NCI-H2196 treated with DMSO at 0.1 percent for 48 hours (cell line): Measurements from ENCODE around the gene ADAM17.
A peak's percentile ranks its signal among the peaks of the same experiment; 100 is the strongest.
"Not testable (repeated sequence)": the region's sequence is repeated elsewhere in the genome, so short reads cannot be mapped to it uniquely, and the experiment has no call there.

Source experiments
- DNase-seq: peaks from one replicate; lab custom pipeline; 2025; ENCODE audit not compliant: unreplicated experiment; lab: John Stamatoyannopoulos, UW

ADAM17 gene

DNA sequence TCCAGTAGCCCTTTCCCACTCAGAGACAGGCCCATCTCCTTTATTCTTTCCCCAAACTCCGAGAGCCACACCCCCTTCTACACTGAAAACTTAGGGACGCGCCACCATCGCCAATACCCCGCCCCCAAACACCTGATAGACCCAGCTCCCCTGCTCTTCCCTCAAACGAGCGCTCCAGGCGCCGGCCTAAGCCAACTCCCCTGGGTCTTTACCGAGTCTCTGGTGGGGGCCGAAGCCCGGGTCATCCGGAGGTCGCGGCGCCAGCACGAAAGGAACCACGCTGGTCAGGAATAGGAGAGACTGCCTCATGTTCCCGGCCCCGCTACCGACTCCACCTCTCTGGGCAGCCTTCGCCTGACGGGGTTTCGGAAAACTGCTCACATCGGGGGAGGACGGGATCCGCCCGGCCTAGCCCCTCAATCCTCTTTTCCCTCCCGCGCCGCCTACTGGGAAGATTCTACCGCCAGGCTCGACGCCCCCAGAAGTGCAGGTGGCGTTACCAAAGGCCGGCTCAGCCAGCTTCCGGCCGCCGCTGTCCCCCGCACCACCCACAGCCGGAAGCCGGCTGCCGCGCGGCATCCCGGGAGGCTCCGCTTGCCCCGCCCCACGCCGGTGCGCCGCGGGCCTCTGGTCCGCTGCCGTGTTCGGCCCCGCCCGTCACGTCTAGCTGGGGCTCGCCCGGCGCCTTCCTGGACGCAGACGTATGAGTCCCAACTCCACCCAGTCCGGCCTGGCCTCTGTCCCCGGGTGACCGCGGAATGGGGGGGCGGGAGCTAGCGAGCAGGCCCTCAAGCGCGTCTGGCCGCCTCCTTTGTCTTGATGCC lies at the start of gene ADAM17:
TSS of gene ADAM17 (minus strand) at position 534 of the 824 bp plus-strand sequence. CDS start at position 309, 225 bp downstream.
- peak; percentile 90 for DNase-seq

DNA sequence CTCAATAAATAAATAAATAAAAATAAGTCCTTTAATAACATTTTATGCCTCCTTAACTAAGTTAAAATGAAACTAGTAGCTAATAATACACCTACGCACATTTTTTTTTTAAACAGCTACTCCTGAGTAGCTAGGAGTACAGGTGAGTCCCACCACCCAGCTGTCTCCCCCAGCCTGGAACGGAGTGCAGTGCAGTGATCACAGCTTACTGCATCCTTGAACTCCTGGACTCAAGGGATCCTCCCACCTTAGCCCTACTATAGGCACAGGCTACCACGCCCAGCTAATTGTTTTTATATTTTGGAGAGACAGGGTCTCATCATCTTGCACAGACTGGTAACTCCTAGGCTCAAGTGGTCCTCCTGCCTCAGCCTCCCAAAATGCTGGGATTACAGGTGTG lies 46.8 kb upstream of the ADAM17 start:
- no peak for DNase-seq

DNA sequence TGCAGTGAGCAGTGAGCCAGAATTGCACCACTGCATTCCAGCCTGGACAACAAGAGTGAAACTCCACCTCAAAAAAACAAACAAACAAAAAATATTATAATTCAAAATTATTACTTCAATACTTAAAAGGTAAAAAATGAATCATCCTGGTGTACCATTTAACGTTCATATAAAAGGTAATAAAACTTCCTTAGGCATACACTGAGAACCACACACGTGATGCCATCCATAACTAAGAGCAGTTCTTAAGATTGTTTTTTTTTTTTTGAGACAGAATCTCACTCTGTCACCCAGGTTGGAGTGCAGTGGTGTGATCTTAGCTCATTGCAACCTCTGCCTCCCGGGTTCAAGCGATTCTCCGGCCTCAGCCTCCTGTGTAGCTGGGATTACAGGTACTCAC lies 45.8 kb upstream of the ADAM17 start:
- DNase-seq, result no peak

DNA sequence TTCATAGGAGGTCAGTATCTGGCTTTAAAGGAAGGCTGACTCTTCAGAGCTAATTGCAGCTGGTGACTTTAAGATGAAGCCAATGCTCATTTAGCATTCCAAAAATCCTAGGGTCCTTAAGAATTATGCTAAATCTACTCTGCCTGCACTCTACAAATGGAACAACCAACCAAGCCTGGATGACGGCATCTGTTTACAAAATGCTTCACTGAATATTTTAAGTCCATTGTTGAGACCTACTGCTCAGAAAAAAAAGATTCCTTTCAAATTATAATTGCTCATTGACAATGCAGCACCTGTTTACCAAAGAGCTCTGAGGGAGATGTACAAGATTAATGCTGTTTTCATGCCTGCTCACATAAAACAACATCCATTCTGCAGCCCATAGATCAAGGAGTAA lies 43.8 kb upstream of the ADAM17 start:
- DNase-seq, result no peak

DNA sequence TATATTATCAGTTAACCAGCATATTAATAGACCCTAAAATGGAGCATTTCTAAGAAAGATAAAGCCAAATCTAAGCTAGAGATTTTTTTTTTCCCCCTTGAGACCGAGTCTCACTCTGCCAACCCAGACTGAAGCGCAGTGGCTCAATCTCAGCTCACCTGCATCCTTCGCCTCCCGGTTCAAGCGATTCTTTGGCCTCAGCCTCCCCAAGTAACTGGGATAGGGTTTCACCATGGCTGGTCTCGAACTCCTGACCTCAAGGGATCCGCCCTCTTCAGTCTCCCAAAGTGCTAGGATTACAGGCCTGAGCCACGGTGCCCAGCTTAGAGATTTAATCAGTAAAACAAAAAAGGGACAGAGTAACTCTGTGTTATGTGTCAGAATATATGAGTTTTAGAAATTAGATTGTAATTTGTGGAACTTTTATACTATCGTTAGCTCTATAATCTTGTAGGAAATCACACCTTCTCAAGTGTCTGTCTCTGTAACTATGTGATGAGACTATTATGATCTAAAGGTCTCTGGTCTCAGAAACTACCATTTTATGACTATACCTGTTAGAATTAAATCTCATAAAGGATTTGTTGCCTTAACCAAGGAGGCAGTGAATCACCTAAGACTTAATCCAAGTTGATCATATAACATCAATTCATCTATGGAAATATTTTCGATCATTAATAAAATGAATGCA lies 41.1 kb upstream of the ADAM17 start:
- DNase-seq, result no peak

DNA sequence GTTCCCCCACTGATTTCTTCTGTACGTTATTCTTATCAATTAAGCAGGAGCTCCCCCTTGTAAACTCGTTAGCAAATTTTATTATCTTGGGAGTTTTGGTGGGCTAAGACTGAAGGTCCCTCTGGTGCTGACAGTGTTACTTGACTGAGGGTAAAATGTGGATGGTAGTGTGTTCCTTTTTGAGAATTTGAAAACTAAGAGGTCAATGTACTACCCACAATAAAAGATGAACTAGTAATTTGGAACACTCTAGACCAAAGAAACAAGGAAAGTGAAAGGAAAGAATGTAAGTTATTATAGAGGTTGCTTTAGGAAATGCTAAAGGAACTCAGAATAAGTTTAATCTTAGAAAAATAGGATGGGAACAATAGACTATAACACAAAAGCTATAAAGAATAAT lies 40.1 kb upstream of the ADAM17 start:
- DNase-seq, result no peak

DNA sequence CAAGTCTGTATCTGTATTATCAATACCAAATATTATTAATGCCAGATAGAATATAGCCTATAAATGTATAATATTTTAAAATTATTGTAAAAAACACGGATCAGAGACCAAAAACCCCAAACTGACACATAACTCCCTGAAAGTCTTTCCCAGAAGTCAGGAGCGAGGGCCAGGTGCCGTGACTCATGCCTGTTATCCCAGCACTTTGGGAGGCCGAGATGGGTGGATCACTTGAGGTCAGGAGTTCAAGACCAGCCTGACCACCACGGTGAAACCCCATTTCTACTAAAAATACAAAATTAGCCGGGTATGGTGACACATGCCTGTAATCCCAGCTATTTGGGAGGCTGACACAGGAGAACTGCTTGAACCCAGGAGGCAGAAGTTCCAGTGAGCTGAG lies 39.6 kb upstream of the ADAM17 start:
- DNase-seq, result not testable (repeated sequence)

DNA sequence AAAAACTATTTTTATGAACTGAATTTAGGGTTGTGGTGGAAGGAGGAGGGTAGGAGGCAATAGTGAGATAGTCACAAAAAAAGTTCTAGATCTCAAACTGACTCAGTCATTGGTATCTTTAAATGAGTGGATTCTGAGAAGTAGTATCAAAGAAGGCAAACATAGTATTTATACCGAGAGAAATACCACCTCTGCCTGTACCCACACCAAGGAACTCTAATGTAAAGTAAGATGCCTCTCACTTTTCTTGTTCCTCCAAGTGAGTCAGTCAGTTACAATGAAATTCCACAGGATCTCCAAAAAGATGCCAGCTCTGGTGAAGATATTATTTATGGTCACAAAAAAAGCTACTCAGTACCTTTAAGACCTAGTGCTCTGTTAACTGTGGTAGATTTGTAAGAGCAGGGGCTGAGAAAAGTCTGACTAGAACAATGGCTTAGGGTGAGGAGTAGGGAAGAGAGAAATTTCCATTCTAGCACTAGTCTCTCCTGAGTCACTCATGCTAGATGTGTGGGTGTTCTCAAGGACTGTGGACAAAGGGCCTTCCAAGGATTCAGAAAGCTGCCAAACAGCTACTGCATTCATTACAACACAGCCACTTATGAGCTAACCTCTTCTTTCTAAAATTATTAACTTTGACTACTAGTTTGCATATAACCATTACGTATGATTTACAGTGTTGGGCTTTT lies 38.9 kb upstream of the ADAM17 start:
- DNase-seq, result no peak

DNA sequence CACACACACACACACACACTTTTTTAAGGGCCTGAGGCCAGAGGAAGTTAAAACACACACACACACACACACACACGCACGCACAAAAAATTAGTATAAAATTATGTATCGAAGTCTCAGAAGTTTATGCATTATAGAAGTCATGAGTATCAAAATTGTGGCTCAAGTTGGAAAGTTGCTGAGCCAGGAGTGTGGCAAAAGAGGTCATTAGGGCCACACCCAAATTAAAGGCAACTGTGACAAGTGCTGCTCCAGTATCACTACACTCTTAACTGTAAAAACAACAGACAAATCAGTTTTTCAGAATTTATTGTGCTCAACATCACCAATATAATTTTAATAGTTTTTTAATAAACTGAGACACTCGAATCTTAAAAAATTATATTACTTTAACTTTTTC lies 38.3 kb upstream of the ADAM17 start:
- no peak for DNase-seq

DNA sequence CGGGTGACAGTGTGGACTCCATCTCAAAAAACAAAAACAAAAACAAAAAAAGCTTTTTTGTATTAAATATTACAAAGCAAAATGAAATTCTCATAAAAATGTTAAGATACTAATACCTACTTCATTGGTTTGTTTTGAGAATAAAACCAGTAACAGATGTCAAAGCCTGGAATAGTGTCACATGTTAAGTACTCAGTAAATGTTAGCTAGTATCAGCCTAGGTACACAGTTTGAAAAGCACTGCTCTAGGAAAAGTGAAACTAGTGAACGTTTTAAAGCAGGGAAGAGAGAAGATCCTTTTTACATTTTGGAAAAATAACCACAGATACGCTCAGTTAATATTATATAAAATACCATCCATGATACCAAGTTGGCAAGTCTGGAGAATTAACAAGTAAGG lies 37.1 kb upstream of the ADAM17 start:
- DNase-seq, result no peak

DNA sequence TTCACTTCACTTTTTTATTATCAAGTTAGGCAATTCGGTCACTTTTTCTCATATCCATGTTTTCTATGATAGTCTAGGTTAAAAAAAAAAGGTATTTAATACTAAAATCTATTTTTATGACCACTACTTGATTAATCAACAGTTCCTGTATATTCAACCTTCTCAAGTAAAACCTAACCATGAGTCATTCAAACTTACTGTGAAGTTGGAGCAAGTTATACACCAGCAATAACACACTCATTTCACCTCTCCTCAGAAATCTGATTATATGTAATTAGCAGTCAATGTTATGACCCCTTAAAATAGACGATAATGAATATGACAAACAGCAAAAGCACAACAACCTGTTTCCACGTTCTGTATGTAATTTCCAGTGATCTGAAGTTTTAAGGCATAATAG lies 35.0 kb upstream of the ADAM17 start:
- DNase-seq, result no peak

DNA sequence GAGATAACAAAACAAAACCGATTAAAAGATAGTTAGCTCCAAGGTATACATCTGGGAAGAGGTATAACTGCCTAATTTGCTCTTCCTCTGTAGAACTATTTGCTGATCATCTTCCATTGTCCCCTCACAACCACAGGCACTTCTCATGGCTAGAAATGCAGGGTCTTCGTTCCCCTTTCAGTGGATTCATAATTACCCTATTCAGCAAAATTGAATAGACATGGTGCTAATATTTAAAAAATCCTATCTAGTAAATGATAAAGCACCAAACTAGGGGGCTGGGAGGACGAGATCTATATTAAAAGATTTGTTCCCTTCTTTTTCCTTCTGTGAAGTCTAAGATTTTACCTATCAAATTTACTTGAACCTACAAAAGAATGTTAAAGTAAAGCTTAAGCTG lies 30.8 kb upstream of the ADAM17 start:
- no peak for DNase-seq

DNA sequence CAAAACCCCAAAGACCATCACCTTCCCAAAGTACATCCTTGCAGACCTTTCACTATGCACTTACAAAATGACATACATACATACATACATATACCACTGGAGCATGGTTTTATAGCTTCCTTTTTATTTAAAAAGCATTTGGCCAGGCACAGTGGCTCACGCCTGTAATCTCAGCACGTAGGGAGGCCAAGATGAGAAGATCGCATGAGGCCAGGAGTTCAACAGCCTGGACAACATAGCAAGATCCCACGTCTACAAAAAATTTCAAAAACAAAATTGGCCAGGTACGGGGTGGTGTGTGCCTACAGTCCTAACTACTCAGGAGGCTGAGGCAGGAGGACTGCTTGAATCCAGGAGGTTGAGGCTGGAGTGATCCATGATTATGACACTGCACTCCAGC lies 29.9 kb upstream of the ADAM17 start:
- DNase-seq, result no peak

DNA sequence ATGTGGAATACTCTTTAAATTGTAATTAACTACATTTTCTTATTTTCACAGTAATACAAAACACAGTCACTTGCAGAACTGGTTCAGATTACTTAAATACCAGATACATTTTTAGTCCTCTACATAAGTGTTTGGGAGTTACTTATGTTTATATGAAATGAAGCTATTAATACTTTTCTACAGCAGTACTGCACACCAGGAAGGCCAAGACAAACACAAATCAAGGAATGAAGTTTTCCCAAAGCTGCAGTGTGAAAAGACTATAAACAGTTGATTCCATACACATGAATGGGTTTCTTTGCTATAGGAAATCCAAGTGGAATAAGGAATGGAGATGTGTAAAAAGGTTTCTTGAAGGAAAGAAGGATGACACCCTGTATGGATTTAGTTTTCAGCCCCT lies 29.3 kb upstream of the ADAM17 start:
- not testable (repeated sequence) for DNase-seq

DNA sequence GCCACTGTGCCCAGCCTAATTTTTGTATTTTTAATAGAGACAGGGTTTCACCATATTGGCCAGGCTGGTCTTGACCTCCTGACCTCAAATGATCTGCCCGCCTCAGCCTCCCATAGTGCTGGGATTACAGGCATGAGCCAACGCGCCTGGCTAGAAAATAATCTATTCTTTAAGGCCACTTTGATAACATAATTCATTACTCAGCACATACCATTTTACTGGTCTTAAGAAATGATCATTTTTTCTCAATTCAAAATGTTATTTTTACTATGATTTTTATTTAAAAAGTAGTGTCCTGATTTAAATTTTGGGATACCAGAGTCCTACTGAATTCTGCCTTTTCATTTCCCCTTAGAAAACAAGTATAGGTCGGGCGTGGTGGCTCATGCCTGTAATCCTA lies 27.0 kb upstream of the ADAM17 start:
- no peak for DNase-seq

DNA sequence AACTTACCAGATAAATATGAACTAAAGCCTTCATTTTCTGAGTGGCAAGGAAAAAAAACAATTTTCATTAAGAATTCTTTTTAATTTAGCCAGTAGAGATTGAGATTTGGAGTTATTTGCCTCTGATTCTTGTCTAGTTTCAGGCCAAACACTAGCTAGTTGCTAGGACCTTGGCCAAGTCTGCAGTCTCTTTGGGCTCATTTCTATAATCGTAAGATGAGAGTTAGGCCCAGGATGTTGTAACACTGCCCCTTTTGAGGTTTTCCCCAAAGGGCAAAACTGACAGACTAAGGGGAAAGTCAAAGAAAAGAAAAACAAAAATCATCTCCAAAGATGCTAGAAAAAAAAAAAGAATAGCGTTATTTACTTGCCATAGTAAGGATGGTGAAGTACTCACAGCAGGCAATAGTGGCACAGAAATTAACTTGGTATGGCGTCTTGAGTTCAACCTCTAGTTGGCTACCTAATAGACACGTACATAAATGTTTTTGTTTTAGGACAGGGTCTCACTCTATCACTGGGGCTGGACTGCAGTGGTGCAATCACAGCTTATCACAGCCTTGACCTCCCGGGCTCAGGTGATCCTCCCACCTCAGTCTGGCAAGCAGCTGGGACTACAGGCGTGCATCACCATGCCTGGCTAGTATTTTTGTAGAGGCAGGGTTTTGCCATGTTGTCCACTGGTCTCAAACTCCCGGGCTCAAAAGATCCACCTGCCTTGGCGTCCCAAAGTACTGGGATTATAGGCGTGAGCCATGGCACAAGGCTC lies 23.0 kb upstream of the ADAM17 start:
- no peak for DNase-seq

DNA sequence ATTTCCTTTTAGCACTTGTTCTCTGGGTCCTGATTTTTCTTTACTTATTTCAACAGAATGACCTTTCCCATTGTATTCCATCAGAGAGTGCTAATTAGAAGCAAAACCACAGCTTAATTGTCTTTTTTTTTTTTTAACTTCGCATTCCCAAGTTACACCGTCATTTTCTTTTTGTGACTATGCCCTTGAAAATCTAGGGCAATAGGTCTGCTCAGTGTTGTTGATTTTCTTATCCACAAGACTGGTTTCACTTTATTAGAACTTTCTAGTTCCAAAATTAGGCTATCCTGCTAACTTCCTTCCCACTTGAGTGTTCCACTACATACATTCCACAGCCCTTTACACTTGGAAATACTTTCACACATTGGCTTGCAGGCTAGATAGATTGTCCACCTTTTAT lies 18.7 kb upstream of the ADAM17 start:
- no peak for DNase-seq

DNA sequence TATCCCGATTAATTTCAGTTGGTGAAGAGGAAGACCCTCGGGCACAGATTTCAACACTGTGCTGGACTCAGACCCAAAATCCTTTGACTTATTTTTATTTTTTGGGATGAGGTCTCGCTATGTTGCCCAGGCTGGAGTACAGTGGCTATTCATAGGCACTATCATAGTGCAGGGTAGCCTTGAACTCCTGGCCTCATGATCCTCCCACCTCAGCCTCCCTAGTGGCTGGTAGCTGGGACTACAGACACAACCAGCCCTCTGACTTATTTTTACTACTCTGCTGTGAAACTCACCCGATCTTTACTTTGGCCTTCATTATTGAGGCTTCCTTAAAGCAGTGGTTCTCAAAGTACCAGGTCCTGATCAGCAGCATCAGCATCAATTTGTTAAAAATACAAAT lies 18.2 kb upstream of the ADAM17 start:
- no peak for DNase-seq

DNA sequence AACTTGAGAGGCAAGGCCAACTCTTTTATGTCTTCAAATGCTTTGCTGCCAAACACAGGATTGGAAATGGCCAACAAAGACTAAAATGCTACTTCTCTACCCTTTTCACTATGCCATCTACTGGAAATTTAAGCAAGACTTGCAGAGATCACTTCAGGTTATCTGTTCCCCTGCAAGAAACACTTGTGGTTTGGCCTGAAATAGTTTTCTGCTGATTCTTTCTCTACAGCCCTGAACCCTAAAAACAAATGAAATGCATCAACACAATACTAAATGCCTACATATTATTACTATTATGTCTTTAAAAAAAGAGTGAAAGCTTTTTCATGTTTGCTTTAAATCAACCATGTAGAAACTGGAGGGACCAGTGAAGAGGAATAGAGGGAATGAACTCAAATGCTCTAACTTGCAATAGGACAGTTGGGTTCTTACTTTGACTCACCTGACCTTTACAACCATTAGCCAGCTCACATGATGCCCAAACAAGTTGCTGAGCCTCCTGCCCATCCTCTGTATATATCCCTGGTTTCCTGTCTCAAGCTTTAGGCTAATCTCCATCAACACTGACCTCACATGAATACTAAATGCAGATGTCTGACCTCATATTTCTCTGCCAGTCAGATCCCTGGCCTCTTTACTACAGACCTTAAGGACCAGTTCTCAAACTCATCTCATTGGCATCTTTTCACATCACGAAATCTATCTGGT lies 17.5 kb upstream of the ADAM17 start:
- DNase-seq, result no peak

DNA sequence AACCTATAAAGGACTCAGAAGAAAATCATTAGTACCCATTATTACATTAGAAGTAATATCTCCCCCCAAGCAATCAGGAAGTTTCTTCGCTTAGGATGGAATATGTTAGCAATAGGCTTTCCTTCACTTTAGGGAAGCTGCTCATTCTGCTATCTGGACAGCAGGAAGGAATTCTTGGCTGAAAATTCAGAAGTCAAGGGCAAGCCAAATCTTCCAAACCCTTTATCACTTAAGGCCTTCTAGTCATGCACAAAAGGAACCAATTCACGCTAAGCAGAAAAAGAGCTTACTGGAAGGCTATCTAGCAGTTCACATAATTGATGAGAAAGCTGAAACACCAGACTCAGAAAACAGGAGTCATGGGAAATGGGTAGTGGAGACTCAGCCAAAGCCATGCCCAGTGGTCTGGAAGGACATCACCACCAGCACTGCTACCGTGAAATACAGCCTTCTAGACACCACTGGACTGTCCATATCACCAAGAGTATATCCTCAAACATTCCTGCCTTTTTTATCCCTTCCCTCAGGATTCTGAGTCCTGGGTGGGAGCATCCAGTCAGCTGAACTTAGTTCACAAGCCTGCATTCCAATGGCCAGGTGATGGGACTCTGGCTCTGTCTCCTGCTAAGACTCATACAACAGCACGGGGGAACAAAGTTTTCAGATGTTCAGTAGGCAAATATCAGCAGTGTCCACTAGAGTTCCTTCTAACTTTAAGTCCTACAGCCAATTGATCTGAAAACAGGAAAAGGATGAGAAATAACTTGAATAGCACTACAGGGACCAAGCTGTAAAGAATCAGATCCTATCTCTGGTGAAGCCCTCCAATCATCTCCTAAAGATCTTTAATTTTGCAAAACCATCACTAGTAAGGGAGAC lies 14.8 kb upstream of the ADAM17 start:
- DNase-seq, result no peak
